Measurements from ENCODE around the gene NPDC1.
"Not testable (repeated sequence)": the region's sequence is repeated elsewhere in the genome, so short reads cannot be mapped to it uniquely, and the experiment has no call there.

Gene NPDC1

DNA sequence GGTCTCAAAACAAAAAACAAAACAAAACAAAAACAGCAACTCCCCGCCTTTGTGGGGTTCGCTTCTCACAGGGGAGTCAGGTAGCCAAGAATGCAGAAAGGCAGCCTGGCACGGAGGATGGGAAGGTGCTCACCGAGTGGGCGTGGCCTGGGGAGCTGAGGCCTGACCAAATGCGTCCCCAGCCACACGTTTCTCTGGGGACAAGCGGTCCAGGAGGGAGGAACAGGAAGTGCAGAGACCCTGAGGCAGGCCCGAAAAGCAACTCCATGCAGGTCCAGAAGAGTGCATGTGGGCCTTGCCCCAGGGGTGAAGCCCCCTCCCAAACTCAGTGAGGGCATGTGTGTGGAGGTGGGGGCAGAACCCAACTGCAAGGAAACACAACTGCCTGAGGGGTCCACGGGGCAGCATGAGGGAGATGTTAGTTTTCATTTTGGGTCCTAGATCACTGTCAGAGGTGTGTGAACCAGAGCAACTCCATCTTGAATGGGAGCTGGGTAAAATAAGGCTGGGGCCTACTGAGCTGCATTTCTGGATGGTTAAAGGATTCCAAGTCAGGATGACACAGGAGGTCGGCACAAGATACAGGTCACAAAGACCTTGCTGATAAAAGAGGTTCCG, 28.8 kb upstream of the NPDC1 start:
- DNase-seq: no peak

DNA sequence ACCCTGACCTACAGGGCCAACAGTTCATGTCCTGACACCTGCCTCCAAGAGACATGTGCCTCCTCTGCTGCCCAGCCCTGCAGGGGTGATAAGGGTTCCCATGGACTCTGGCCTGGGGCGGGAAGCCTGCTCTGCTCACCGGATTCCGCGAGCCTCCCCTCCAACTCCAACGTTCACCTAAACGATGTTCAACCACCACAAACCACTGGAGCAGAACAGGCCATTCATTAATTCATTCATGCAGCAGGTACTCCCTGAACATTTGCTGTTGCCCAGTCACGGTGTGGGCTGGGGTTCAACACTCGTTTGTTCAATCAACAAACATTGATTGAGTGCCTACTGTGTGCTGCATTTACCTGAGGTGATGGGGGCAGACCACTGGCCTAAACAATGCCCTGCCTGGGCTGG, 28.0 kb upstream of the NPDC1 start:
- no peak for DNase-seq

DNA sequence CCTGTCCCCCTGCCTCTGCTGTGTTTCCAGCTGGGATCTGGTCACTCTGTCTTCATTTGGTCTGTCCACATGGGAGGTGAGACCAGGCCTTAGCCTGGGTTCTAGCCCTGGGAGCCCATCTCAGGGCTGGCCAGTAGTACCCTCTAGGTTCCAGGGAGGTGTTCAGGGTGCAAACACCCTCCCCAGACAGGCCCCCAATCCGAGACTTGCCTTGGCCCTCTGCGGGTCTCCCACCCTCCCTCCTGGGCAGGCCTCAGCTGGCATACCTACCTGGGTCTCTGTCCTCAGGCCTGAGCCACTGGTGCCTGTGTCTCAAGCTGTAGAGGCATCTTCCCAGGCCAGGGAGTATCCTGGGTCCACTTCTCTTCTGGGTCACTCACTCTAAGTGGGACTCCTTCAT, 25.3 kb upstream of the NPDC1 start:
- DNase-seq: no peak

DNA sequence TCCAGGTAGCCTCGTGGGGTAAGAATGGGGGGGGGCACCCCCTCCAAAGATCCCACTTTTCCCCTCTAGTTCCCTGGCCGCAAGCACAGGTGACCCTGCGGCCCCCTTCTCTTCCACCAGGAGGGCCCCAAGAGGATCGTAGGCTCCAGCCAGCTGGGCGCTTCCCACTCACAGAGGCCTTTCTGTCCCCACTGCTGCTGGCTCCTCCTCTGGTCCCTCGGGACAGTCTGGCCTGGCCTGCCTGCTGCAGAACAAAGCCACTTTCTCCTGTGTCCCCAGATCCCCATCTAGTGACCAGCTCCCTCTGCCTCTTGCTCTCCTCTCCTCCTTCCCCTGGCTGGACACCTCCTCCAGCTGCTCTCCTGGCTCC, 24.9 kb upstream of the NPDC1 start:
- DNase-seq: no peak

DNA sequence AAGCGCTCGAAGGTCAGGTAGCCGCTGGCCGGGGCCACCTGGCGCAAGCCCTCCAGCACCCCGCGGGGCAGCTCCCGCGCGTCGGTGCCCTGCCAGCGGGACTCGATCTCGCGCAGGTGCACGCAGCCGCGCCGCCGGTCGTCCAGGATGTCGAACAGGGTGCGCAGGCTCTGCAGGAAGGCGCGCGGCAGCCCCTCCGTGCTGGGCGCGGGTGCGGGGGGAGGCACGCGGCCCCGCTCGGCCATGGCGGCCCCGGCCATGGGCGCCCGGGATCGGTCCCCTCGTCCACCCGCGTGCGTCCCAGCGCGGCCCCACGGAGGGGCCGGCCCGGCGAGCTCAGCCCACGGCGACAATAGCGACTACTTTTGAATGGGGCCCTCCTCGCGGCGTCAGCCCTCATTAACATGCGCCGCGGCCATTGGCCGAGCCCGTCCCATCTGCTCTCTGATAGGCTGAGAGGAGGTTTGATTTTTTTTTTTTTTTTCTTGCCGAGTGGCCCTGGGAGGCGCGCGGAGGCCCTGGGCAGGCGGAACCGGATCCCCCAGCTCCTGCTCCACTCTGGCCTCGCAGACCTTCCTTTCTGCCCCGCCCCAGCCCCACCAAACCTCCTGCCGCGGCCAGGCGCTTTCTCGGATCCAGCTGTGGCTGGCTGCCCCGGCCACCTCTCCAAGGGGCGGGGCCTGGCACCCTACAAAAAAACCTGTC, 24.4 kb upstream of the NPDC1 start, which contains the start of gene SAPCD2:
TSS of gene SAPCD2 (minus strand) at position 357 of the 705 bp plus-strand sequence. CDS start at position 260, 97 bp downstream.
- DNase-seq: peak; percentile 86

DNA sequence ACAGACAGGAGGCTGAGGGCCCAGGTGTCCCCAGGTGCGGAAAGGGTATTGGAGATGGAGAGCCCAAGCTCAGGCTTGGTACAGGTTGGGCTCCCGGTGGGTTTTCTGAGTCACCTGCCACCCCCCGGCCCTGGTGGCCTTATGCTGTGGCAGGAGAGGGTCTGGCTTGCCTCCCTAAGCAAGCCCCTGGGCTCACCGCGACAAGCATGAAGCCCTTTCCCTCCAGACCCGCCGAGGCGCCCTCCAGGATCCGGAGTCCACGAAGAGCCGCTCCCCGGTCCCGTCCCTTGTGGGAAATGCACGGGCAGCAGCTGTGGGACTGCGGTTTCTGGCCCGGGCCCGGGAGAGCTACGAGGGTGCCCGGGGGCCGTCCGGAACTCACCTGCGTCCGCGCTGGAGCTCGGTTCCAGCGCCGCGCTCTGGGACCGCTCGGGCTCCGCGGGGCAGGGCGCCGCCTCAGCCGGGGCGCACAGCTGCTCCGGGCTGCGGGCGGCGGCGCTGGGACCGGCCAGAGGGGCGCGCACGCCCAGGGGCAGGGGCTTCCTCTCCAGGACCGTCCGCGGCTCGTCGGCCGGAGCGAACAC, 23.6 kb upstream of the NPDC1 start:
- DNase-seq: no peak

DNA sequence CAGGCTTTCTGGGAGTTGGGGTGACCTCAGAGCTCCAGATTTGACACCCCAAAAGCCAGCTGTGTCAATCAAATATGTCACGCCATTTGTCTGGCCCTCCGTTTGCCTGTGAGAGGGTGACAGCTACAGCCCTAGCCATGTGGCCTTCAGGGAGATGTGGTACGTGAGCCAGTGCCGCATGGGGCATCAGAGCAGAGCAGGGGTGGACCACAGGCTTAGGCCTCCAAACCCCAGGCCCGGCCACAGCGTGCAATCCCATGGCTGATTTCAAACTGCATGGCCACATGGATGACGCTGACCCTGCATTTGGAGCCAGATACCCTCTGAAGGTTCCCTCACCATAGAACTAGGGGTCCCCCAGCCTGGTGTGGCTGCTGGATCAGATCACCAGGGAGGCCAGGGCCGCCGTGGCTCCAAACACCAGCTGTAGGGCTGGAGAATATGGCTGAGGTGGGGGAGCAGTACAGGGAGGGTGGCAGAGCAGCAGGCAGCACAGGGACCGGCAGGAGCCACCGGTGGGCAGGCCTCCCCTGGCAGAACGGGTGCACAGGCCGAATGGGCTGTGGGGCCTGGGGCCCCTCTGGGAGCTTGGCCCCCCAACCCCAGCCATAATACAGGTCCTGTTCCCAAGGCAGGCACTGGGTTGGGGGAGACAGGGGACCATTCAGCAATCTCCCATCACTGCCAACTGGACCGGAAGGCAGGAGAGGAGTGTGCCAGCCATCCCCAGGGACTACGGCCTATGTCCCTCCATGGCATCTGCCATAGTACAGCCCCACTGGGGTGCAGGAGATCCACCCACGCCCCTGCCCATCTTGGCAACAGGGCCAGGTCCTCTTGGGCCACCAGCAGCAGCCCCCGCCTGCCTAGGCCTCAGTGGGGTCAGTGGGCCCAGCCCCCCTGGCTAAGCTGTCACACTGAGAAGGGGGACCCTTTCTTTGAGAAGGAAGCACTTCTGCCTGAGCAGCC, 22.8 kb upstream of the NPDC1 start:
- DNase-seq: no peak

DNA sequence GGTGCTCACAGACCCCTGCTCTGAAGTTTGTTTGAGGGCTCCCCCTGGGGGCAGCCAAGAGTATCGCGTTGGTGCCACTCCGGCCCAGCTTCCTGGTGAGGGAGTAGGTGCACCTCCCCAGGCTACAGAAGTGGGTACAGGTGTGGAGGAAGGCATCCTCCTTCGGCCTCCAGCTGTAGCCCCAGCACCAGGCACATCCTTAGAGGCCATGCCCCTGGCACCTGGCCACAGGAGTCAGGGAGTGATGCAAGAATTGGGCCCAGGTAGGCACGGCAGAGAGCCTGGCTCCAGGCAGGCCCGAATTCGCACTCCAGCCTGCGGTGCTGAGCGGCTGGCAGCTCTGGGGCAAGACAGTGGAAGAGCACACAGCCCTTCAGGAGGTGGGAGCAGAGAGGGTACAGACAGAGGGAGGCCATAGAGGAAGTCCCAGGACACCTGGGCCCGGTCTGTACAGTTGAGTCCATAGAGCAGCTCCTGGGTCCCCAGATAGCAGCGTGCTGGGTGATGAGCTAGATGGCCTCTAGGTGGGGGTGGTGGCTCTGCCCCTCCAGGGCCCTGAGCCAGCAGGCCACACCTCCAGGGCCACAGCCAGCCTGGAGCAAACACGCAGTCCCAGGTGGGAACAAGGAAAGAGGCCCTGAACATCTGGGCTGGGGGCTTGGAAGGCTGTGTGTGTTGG, 22.0 kb upstream of the NPDC1 start:
- peak; percentile 84 for DNase-seq

DNA sequence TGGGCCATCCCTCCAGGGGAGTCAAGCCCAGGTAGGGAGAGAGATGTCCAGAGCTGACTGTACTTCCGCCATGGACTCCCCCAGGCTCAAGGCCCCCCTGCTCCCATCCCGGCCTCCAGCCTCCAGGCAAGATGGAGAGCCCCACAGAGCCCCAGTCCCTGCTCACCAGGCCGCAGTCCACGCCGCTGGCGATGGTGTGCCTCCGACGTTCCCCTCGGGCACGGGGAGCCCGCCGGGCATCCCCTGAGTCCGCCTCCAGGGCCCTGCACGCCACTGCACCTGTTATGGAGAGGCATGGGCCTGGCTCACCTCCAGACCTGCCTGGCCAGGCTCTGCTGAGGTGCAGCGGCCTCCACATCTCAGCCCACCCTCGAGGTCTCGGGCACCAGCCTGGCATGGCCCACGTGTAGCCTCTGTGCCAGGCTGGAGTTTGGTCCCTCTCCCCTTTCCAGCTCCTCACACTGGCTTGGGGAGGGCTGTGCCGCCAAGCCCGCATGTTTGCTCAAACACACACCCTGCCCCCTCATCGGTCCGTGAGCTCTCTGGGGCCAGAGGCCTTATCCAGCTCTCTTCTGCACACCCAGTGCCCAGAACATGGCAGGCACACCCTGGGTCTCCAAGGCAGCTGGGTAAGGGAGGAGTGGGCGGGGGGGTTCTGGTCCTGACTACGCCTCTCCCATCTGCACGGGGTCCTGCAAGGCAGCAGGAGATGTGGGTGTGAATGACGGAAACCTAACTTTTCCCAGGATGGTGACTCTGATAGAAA, 20.3 kb upstream of the NPDC1 start:
- DNase-seq: no peak

DNA sequence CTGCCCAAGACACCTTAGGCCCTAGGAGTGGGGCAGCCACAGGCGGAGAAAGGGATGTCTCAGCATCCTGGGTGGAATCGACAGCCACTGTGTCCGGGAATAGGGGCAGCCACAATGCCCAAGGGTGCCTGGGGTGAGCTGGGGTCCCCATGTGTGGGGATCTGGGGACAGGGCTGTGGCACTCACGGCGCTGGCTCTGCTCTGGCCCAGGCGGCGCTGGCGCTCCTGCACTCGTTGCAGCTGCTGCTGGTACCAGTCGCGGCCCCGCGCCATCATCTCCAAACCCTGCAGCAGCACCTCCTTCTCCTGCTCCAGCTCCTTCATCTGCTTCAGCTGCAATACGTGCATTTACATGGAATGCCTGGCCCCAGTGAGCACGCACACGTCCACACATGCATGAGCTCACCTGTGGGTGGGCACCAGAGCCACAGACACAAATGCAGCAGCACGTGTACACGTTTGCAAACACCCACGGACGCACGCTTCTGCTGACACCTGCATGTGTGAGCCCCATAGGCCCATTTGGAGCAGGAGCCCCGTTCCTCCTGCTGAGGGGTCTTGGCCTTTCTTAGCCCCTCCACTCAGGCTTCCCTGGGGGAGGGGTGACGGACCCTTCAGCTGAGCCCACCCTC, 19.5 kb upstream of the NPDC1 start:
- DNase-seq: no peak

DNA sequence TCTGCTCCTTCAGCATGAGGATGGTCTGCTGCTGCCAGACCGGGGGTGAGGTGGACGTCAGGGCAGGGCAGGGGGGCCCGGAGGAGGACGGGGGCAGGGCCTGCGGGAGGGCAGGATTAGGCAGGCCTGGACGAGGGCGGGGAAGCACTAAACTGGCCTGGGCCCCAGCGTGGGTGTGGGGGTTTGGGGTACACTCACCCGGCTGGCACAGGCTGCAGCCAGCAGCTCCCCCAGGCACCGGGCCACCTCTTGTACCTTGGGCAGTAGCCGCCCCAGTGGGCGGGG, 18.8 kb upstream of the NPDC1 start:
- no peak for DNase-seq

DNA sequence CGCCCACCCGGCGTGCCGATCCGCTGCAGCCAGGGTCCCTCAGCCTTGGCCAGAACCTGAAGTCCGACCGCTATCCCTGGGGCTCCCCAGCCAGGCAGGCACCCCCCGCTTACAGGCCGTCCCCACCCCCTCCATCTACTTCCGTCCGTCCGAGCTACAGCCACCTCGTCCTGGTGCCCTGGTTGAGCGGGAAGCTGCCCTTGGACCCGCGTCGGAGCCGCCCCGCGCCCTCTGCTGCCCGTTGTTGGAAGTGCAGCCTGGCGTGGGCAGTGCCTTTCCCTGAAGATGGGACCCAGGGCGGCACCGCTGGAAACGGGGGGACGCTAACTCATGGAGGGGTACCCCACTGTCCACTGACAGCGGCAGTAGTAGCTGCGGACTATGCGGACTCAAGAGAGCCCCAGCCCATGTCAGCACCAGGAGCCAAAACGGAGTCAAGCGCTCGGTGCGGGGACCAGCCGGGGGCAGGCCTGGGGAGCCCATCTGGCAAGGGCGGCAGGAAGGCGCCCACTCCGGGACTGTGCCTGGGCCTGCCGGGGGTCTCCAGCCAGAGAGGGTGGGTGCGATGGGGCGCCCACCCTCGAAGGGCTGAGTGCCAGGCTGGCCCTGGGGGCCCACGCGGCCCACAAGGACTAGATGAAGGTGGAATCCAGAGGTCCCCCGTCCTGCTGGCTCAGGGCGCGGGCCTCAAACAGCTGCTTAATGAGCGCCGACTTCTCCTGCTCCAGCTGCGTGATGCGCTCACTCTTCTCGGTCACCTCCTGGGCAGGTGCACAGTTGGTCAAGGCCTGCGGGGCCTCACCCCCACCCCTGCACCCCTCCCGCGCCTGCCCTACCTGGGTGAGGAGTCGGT, 18.3 kb upstream of the NPDC1 start:
- DNase-seq: peak; percentile 81

DNA sequence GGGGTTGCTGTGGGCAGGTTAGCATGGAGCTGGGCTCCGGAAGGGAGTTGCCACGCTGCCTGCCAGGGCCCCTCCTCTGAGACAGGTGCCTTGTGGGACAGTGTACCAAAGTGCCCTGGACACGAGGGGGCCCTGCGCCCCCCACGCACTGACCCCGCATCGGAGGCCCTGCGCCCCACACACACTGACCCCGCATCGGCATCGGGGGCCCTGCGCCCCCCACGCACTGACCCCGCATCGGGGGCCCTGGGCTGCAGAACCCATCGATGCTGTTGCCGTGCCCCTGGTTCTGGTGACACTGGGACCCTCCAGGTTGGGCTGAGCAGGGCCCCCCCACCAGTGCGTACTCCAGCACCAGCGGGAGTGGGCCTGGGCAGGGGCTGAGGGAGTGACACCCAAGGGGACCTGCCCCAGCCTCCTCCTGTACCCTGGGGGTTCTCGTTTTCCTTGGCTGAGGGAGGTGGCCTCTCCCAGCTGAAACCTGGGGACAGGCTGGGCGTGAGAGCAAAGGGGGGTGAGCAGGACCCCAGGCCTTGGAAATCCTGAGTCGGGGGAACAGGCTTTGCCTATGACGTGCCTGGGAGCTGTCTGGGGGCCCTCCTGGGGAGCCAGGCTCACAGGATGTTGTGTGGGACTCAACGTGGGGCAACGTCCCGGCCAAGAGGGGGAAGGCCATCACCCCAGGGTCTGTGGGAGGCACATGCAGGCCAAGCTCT, 17.5 kb upstream of the NPDC1 start:
- no peak for DNase-seq

DNA sequence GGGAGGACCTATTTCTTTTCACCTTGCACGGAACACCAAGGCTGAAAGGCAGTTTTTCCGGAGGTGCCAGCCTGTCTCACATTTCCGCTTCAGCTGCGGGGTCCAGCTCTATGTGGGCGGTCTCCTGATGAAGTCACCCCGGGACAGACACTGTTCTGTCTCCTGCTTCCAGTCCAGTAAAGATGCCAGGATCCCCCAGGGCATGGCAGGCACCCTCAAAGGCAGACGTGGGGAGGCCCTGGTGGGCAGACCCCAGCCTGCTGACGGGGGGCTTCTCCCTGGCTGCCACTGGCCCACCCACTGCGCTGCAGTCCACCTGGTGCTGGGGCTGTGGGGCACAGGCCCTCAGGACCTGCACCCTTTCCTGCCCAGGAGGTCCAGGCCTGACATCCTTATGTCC, 16.8 kb upstream of the NPDC1 start:
- not testable (repeated sequence) for DNase-seq

DNA sequence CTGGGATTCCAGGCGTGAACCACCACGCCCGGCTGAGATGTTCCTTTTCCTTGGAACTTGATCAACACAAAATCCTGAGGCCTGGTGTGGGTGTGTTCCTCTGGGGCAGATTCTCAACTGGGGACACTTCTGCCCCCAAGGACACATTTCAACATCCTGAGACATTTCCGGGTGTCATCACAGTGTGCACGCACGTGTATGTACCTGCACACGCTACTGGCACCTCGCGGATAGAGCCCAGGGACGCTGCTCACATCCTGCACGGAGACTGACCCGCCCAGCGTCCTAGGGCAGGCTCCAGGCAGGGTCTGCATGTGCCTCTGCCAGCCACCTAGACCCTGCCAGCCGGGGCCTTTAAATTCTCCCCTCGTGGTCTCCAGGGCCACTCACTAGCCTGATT, 16.4 kb upstream of the NPDC1 start:
- DNase-seq: no peak

DNA sequence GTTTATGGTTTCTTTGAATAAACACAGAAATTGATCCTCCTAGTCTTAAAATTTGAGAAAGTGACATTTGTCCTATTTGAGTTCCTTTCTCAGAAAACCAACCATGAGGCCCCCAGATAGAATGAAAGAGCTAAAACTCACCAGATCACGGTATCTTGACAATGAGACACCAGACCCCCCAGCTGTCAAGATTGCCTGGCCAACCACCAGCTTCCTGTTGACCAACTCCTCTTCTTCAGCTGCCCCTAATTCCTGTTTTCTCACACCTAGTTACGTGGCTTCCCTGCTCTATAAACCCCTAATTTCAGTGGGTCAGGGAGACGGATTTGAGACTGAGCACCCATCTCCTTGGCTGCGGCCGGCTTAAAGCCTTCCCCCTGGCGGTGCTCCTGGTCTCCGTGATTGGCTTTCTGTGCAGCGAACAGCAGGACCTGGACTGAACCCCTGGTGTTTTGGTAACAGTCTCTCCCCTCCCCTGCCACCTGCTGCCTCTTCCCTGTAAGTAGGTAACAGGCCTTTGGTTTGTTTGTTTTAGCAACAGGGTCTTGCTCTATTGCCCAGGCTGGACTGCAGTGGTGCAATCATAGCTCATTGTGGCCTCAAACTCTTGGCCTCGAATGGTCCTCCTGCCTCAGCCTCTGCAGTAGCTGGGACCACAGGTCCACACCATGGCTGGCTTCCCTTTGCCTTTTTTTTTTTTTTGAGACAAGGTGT, 12.7 kb upstream of the NPDC1 start:
- no peak for DNase-seq

DNA sequence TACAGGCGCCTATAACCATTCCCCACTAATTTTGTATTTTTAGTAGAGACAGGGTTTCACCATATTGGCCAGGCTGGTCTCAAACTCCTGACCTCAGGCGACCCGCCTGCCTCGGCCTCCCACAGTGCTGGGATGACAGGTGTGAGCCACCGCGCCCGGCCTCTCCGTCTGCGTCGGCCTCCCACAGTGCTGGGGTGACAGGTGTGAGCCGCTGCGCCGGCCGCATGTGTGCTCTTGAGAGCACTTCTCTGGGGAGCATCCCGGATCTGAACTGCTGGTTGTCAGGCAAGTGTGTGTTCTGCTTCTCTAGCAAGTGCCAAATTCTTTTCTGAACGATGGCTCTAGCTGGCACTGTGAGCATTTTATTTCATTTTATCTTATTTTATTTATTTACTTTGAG, 11.6 kb upstream of the NPDC1 start:
- no peak for DNase-seq

DNA sequence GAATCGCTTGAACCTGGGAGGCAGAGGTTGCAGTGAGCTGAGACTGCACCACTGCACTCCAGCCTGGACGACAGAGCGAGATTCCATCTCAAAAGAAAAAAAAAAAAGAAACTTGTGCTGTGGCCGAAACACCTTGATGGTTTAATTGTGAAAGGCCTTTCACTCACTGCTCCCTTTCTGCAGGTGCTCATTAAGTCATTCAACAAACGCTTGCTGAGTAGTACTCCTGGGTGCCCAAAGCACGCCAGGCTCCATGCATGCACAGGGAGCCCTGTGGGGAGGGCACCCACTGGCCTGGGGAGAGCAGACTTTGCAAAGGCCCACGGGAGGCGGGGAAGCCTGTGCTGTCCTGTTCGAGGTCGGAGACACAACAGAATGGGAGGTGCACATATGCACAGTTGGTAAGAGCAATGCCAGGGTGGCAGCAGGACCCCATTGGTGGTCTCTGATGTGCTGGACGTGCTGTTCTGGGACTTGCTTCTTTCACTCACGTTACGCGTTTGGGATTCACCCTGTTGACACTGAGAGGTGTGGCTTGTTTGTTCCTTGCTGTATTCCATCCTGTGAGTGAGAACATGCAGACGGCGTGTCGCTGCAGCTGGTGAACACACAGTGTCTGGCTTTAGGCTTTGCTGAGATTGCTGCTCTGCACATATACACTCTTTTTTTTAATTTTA, 10.9 kb upstream of the NPDC1 start:
- DNase-seq: no peak
